ENCODE measurements around the gene SFRP2.

GRCh38 chr4:153804722-153805121 lies 15.8 kb upstream of the SFRP2 start:
- TF ChIP-seq CTCF (IDR thresholded peaks at IDR 0.05) (no peak), POLR2AphosphoS5 (IDR thresholded peaks at IDR 0.05; ENCODE audit: low read depth, low read length) (no peak), SIN3A (IDR thresholded peaks at IDR 0.05; ENCODE audit: borderline replicate concordance, insufficient read depth, low read depth, low read length) (no peak), REST (IDR thresholded peaks at IDR 0.05; ENCODE audit: insufficient read depth in 1 of 2, low read depth in 2 of 2, low read length in 1 of 2) (no peak)
